ENCODE data around the gene CACNA2D1.

The CACNA2D1 gene

DNA sequence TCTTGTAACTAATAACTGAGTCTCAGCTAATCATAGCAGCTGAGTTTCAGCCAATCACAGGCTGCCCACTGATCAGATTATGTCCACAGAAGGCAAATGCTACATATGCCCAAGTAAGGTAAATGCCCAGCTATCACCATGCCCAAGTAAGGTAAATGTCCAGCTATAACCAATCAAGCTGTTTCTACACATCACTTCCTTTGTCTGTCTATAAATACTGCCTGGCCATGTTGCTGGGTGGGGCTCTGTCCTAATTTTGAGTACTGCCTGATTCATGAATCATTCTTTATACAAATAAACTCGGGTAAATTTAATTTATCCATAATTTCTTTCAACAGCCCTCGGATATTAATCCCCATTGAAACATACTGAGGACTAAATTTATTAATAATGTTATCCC lies 312.4 kb downstream of the CACNA2D1 start:
- Histone ChIP-seq H3K27me3 (ENCODE audit: control insufficient read depth, insufficient read depth, low read length) (no peaks in the 10 kb centered on the region), H3K9ac (ENCODE audit: low read length) (no peak overlapping the region), H3K9me3 (ENCODE audit: control insufficient read depth, low read length) (no peaks in the 10 kb centered on the region), H3K4me1 (ENCODE audit: control insufficient read depth, insufficient read depth, low read length) (no peaks in the 10 kb centered on the region), H3K4me3 (ENCODE audit: low read length) (no peak overlapping the region), H3K36me3 (ENCODE audit: control insufficient read depth, insufficient read depth, low read length) (no peaks in the 10 kb centered on the region)

- Histone ChIP-seq H3K27me3 (ENCODE audit: control insufficient read depth, insufficient read depth, low read length) (no peaks in the 10 kb centered on the region), H3K36me3 (ENCODE audit: control insufficient read depth, insufficient read depth, low read length) (no peaks in the 10 kb centered on the region), H3K9ac (ENCODE audit: low read length) (no peak overlapping the region), H3K9me3 (ENCODE audit: control insufficient read depth, low read length) (no peaks in the 10 kb centered on the region), H3K4me3 (ENCODE audit: low read length) (no peak overlapping the region), H3K4me1 (ENCODE audit: control insufficient read depth, insufficient read depth, low read length) (no peaks in the 10 kb centered on the region)
These were observed 314.5 kb downstream of the CACNA2D1 start for GRCh38 chr7:82129091-82129490.

- Histone ChIP-seq H3K9ac (ENCODE audit: low read length) (no peak overlapping the region), H3K36me3 (ENCODE audit: control insufficient read depth, insufficient read depth, low read length) (no peaks in the 10 kb centered on the region), H3K9me3 (ENCODE audit: control insufficient read depth, low read length) (no peaks in the 10 kb centered on the region), H3K4me1 (ENCODE audit: control insufficient read depth, insufficient read depth, low read length) (no peaks in the 10 kb centered on the region), H3K4me3 (ENCODE audit: low read length) (no peak overlapping the region), H3K27me3 (ENCODE audit: control insufficient read depth, insufficient read depth, low read length) (no peaks in the 10 kb centered on the region)
These were observed 315.0 kb downstream of the CACNA2D1 start for GRCh38 chr7:82128546-82128945.

GRCh38 chr7:82126576-82126975 lies 317.0 kb downstream of the CACNA2D1 start:
- Histone ChIP-seq H3K27me3 (ENCODE audit: control insufficient read depth, insufficient read depth, low read length) (no peaks in the 10 kb centered on the region), H3K4me1 (ENCODE audit: control insufficient read depth, insufficient read depth, low read length) (no peaks in the 10 kb centered on the region), H3K9me3 (ENCODE audit: control insufficient read depth, low read length) (no peaks in the 10 kb centered on the region), H3K9ac (ENCODE audit: low read length) (no peak overlapping the region), H3K36me3 (ENCODE audit: control insufficient read depth, insufficient read depth, low read length) (no peaks in the 10 kb centered on the region), H3K4me3 (ENCODE audit: low read length) (no peak overlapping the region)

GRCh38 chr7:82124445-82124844 lies 319.1 kb downstream of the CACNA2D1 start:
- H3K4me3 ChIP-seq (ENCODE audit: low read length), result no peak overlapping the region
- H3K9ac ChIP-seq (ENCODE audit: low read length), result no peak overlapping the region
- no peaks in the 10 kb centered on the region for H3K27me3 ChIP-seq (ENCODE audit: control insufficient read depth, insufficient read depth, low read length)
- no peaks in the 10 kb centered on the region for H3K9me3 ChIP-seq (ENCODE audit: control insufficient read depth, low read length)
- no peaks in the 10 kb centered on the region for H3K4me1 ChIP-seq (ENCODE audit: control insufficient read depth, insufficient read depth, low read length)
- H3K36me3 ChIP-seq (ENCODE audit: control insufficient read depth, insufficient read depth, low read length), result no peaks in the 10 kb centered on the region

DNA sequence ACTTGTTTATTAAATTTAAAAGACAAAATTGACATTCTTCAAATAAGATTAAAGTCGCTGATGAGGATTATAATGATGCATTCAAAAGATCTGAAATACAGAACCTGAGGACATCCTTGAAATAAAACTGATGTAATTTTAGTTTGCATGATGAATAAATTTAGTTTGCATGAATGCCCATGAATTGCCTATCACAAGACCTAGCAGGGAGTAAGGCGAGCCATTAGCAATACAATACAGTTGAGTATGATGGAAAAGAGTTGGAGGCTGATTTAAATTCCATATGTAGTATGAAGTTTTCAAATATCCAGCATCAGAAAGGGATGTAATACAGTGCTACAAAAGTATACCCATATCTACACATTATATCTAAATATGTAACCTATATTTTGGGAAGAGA lies 321.3 kb downstream of the CACNA2D1 start:
- no peak overlapping the region for H3K4me3 ChIP-seq (ENCODE audit: low read length)
- no peak overlapping the region for H3K9ac ChIP-seq (ENCODE audit: low read length)
- H3K9me3 ChIP-seq (ENCODE audit: control insufficient read depth, low read length), result no peaks in the 10 kb centered on the region

GRCh38 chr7:82114237-82114636 lies 329.3 kb downstream of the CACNA2D1 start:
- H3K9me3 ChIP-seq (ENCODE audit: control insufficient read depth, low read length), result no peaks in the 10 kb centered on the region
- H3K4me3 ChIP-seq (ENCODE audit: low read length), result no peak overlapping the region
- H3K4me1 ChIP-seq (ENCODE audit: control insufficient read depth, insufficient read depth, low read length), result no peaks in the 10 kb centered on the region
- H3K9ac ChIP-seq (ENCODE audit: low read length), result no peak overlapping the region
- H3K27me3 ChIP-seq (ENCODE audit: control insufficient read depth, insufficient read depth, low read length), result no peaks in the 10 kb centered on the region
- H3K36me3 ChIP-seq (ENCODE audit: control insufficient read depth, insufficient read depth, low read length), result no peaks in the 10 kb centered on the region

More for the DNA sequence above, 321.3 kb downstream of the CACNA2D1 start:
- Histone ChIP-seq H3K27me3 (ENCODE audit: control insufficient read depth, insufficient read depth, low read length) (no peaks in the 10 kb centered on the region), H3K36me3 (ENCODE audit: control insufficient read depth, insufficient read depth, low read length) (no peaks in the 10 kb centered on the region), H3K4me1 (ENCODE audit: control insufficient read depth, insufficient read depth, low read length) (no peaks in the 10 kb centered on the region)

DNA sequence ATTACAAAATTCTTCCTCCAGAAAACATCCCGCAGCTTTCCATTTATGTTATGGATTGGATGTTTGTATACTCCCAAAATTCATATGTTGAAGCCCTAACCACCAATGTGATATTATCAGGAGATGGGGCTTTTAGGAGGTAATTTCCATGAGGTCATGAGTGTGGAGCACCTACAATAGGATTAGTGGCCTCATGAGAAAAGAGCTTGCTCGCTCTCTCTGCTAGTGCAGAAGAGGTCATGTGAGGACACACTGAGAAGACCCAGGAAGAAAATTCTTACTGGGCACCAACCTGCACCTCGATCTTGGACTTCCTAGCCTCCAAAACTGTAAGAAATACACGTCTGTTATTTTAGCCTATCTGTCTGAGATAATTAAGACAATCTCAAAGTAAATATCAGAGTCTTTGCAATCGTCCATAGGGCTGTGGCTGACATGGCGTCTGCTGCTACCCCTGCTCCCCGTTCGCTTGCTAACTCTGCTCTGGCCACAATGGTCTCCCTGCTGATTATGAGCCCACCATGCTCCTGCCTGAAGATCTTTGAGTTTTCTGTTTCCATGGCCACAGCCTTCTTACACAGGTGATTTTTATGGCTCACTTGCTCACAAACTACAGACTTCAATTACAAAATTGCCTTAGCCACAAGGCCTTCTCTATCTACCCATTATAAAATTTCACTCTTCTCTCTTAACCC lies 333.3 kb downstream of the CACNA2D1 start:
- H3K9me3 ChIP-seq (ENCODE audit: control insufficient read depth, low read length), result no peaks in the 10 kb centered on the region
- no peak overlapping the region for H3K4me3 ChIP-seq (ENCODE audit: low read length)
- no peaks in the 10 kb centered on the region for H3K36me3 ChIP-seq (ENCODE audit: control insufficient read depth, insufficient read depth, low read length)
- no peaks in the 10 kb centered on the region for H3K27me3 ChIP-seq (ENCODE audit: control insufficient read depth, insufficient read depth, low read length)
- no peaks in the 10 kb centered on the region for H3K4me1 ChIP-seq (ENCODE audit: control insufficient read depth, insufficient read depth, low read length)
- H3K9ac ChIP-seq (ENCODE audit: low read length), result no peak overlapping the region

GRCh38 chr7:82109288-82109687 lies 334.3 kb downstream of the CACNA2D1 start:
- Histone ChIP-seq H3K36me3 (ENCODE audit: control insufficient read depth, insufficient read depth, low read length) (no peaks in the 10 kb centered on the region), H3K9me3 (ENCODE audit: control insufficient read depth, low read length) (no peaks in the 10 kb centered on the region), H3K4me3 (ENCODE audit: low read length) (no peak overlapping the region), H3K27me3 (ENCODE audit: control insufficient read depth, insufficient read depth, low read length) (no peaks in the 10 kb centered on the region), H3K4me1 (ENCODE audit: control insufficient read depth, insufficient read depth, low read length) (no peaks in the 10 kb centered on the region), H3K9ac (ENCODE audit: low read length) (no peak overlapping the region)

DNA sequence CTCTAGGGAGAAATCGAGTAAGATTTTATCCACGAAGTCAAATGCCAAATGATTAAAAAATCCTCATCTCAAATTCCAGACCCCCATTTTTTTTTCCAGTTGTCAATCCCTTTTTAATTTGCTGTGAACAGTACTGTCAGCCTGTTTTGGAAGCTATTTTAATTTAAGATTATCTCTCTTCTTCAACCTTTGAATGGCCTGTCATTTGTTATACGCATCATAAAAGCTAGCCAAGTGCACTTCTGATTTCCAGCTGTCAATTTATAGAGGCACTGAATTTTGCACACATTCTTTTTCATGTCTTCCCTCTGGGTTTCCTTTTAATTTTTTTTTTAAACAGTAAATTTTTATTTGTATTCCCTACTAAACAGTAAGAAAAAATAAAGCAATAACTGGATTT lies 337.4 kb downstream of the CACNA2D1 start:
- Histone ChIP-seq H3K36me3 (ENCODE audit: control insufficient read depth, insufficient read depth, low read length) (no peaks in the 10 kb centered on the region), H3K9ac (ENCODE audit: low read length) (no peak overlapping the region), H3K4me1 (ENCODE audit: control insufficient read depth, insufficient read depth, low read length) (no peaks in the 10 kb centered on the region), H3K27me3 (ENCODE audit: control insufficient read depth, insufficient read depth, low read length) (no peaks in the 10 kb centered on the region), H3K4me3 (ENCODE audit: low read length) (no peak overlapping the region), H3K9me3 (ENCODE audit: control insufficient read depth, low read length) (no peaks in the 10 kb centered on the region)

DNA sequence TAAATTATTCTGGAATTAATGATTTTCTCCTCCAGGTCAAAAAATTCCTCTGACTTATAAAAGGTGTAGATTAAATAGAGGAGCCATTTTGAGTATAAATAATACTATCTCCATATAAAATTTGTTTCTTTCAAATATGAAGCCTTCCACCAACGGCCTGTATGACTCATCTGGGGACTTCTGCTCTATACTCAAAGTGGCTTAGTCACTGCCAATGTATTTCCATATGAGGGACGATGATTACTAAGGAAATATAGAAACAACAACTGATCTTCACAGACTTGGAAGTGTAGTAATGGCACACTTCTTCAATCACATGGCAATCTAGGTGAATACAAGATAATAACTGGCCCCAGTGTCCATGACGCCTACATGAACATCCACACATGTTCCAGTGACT lies 338.1 kb downstream of the CACNA2D1 start:
- Histone ChIP-seq H3K4me3 (ENCODE audit: low read length) (no peak overlapping the region), H3K9me3 (ENCODE audit: control insufficient read depth, low read length) (no peaks in the 10 kb centered on the region), H3K9ac (ENCODE audit: low read length) (no peak overlapping the region)

GRCh38 chr7:82098414-82098813 lies 345.2 kb downstream of the CACNA2D1 start:
- Histone ChIP-seq H3K36me3 (ENCODE audit: control insufficient read depth, insufficient read depth, low read length) (no peaks in the 10 kb centered on the region), H3K9me3 (ENCODE audit: control insufficient read depth, low read length) (no peaks in the 10 kb centered on the region), H3K27me3 (ENCODE audit: control insufficient read depth, insufficient read depth, low read length) (no peaks in the 10 kb centered on the region), H3K4me1 (ENCODE audit: control insufficient read depth, insufficient read depth, low read length) (no peaks in the 10 kb centered on the region), H3K9ac (ENCODE audit: low read length) (no peak overlapping the region), H3K4me3 (ENCODE audit: low read length) (no peak overlapping the region)

More for the DNA sequence above, 338.1 kb downstream of the CACNA2D1 start:
- H3K27me3 ChIP-seq (ENCODE audit: control insufficient read depth, insufficient read depth, low read length), result no peaks in the 10 kb centered on the region
- no peaks in the 10 kb centered on the region for H3K36me3 ChIP-seq (ENCODE audit: control insufficient read depth, insufficient read depth, low read length)
- H3K4me1 ChIP-seq (ENCODE audit: control insufficient read depth, insufficient read depth, low read length), result no peaks in the 10 kb centered on the region
